ENCODE measurements around the gene TAS1R3.
A peak's percentile ranks its signal among the peaks of the same experiment; 100 is the strongest.

Gene TAS1R3

GRCh38 chr1:1340791-1341548 lies 9.9 kb downstream of the TAS1R3 start:
- no peak for DNase-seq

- DNase-seq: no peak
These were observed 10.5 kb downstream of the TAS1R3 start for GRCh38 chr1:1341549-1342021.

GRCh38 chr1:1342061-1342562 lies 11.0 kb downstream of the TAS1R3 start:
- no peak for DNase-seq

GRCh38 chr1:1342584-1343115 lies 11.6 kb downstream of the TAS1R3 start:
- DNase-seq: no peak

GRCh38 chr1:1343811-1344421 lies 12.8 kb downstream of the TAS1R3 start:
- no peak for DNase-seq

GRCh38 chr1:1344655-1345361 lies 13.7 kb downstream of the TAS1R3 start:
- DNase-seq: no peak

- no peak for DNase-seq
These were observed 14.3 kb downstream of the TAS1R3 start for GRCh38 chr1:1345384-1345783.

- no peak for DNase-seq
These were observed 14.9 kb downstream of the TAS1R3 start for GRCh38 chr1:1345860-1346500.

GRCh38 chr1:1346501-1346890 lies 15.4 kb downstream of the TAS1R3 start:
- DNase-seq: no peak

- no peak for DNase-seq
These were observed 16.0 kb downstream of the TAS1R3 start for GRCh38 chr1:1347026-1347595.

- DNase-seq: no peak
These were observed 16.8 kb downstream of the TAS1R3 start for GRCh38 chr1:1347663-1348419.

GRCh38 chr1:1348420-1349255 lies 17.6 kb downstream of the TAS1R3 start:
- no peak for DNase-seq

- peak; percentile 48 for DNase-seq
These were observed 18.4 kb downstream of the TAS1R3 start, which contains the start of gene DVL1 for GRCh38 chr1:1349256-1350012. TSS of gene DVL1 (minus strand) at chr1:1349418. CDS start at chr1:1349065, 353 bp downstream.

GRCh38 chr1:1351511-1352427 lies 20.7 kb downstream of the TAS1R3 start:
- DNase-seq: no peak

- DNase-seq: no peak
These were observed 21.8 kb downstream of the TAS1R3 start for GRCh38 chr1:1352786-1353388.

- DNase-seq: no peak
These were observed 22.5 kb downstream of the TAS1R3 start for GRCh38 chr1:1353389-1354151.
